ENCODE measurements around the gene ADGRF1.
"Not testable (repeated sequence)": the region's sequence is repeated elsewhere in the genome, so short reads cannot be mapped to it uniquely, and the experiment has no call there.

Gene ADGRF1

DNA sequence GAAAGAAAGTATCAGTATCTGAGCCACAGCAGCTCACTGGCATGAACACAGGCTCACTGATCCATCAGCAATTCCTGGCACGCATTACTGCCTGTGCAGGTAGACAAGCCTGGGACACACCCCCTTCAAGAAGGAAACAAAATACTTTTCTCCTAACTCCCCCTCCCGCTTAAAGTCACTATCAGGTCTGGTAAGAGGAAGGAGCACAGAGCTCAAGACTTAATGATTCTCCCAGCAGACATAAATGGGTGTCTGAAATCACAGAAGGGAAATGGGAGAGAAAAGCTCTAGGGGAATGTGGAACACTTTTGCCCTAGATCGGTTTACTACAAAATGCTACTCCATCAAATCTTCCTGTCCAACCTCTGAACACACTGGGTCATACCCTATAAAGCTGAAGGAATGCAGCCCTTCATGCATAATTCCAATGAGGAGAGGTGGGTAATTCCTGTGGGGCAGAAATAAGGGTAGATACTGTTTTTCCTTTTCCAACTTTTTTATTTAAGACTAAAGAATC lies at the start of gene ADGRF1:
ADGRF1 (minus strand) TSS at position 58 of the 517 bp plus-strand sequence. CDS start 13,271 bp downstream, outside the sequence.
- H3K4me1 ChIP-seq (ENCODE audit: low read length) = peaks cover 2% of the 10 kb centered on the region
- no peaks in the 10 kb centered on the region for H3K9me3 ChIP-seq (ENCODE audit: insufficient read depth, low read length)
- H3K4me2 ChIP-seq (ENCODE audit: low read length) = no peak within 1 kb of the TSS
- TF ChIP-seq EZH2phosphoT487 (IDR thresholded peaks at IDR 0.05; ENCODE audit: low read depth) = no peak
- TF ChIP-seq, protein P1, sequence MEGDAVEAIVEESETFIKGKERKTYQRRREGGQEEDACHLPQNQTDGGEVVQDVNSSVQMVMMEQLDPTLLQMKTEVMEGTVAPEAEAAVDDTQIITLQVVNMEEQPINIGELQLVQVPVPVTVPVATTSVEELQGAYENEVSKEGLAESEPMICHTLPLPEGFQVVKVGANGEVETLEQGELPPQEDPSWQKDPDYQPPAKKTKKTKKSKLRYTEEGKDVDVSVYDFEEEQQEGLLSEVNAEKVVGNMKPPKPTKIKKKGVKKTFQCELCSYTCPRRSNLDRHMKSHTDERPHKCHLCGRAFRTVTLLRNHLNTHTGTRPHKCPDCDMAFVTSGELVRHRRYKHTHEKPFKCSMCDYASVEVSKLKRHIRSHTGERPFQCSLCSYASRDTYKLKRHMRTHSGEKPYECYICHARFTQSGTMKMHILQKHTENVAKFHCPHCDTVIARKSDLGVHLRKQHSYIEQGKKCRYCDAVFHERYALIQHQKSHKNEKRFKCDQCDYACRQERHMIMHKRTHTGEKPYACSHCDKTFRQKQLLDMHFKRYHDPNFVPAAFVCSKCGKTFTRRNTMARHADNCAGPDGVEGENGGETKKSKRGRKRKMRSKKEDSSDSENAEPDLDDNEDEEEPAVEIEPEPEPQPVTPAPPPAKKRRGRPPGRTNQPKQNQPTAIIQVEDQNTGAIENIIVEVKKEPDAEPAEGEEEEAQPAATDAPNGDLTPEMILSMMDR (IDR thresholded peaks at IDR 0.05; ENCODE audit: low read depth, low read length) = no peak
- no peaks in the 10 kb centered on the region for H4K20me1 ChIP-seq (ENCODE audit: insufficient read depth, low read length)
- H3K4me3 ChIP-seq (ENCODE audit: low read length) = no peak within 1 kb of the TSS
- H2AFZ ChIP-seq (ENCODE audit: low read depth, low read length) = no peak within 1 kb of the TSS
- H3K9ac ChIP-seq (ENCODE audit: low read length) = no peak within 1 kb of the TSS
- peaks cover 23% of the 10 kb centered on the region for H3K27me3 ChIP-seq (ENCODE audit: low read depth, low read length)
- no peaks in the 10 kb centered on the region for H3K79me2 ChIP-seq (ENCODE audit: low read length)
- no peaks in the 10 kb centered on the region for H3K36me3 ChIP-seq (replicated peaks; ENCODE audit: low read depth, low read length)
- H3K27ac ChIP-seq (ENCODE audit: low read length) = no peak within 1 kb of the TSS

DNA sequence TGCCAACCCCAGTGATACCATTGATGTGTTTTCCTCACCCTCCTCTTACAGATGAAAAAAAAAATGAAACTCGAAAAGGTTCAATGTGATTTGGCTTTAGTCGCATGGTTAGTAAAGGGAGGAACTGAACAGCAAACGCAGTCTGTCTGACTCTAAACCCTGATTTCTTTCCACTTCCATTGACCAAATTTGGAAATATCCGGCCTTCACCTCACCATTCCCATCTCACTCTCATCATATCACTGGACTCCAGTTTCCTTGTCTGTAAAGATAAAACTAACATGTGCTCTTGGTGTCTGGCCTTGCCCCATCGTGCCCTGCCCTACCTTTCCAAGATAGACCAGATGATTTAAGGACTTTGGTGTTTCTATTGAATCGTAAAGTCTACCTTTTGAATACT lies 48.7 kb upstream of the ADGRF1 start:
- no peaks in the 10 kb centered on the region for H3K79me2 ChIP-seq (ENCODE audit: low read length)

DNA sequence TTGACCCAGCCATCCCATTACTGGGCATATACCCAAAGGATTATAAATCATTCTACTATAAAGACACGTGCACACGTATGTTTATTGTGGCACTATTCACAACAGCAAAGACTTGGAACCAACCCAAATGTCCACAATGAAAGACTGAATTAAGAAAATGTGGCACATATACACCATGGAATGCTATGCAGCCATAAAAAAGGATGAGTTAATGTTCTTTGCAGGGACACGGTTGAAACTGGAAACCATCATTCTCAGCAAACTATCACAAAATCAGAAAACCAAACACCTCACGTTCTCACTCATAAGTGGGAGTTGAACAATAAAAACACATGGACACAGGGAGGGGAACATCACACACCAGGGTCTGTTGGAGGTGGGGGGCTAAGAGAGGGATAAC lies 47.3 kb upstream of the ADGRF1 start:
- not testable (repeated sequence) for H3K4me3 ChIP-seq (ENCODE audit: low read length); H3K4me2 ChIP-seq (ENCODE audit: low read length); H3K4me1 ChIP-seq (ENCODE audit: low read length); H2AFZ ChIP-seq (ENCODE audit: low read depth, low read length); H3K9me3 ChIP-seq (ENCODE audit: insufficient read depth, low read length); H3K27ac ChIP-seq (ENCODE audit: low read length); H3K9ac ChIP-seq (ENCODE audit: low read length); H3K79me2 ChIP-seq (ENCODE audit: low read length); H4K20me1 ChIP-seq (ENCODE audit: insufficient read depth, low read length); H3K36me3 ChIP-seq (replicated peaks; ENCODE audit: low read depth, low read length); H3K27me3 ChIP-seq (ENCODE audit: low read depth, low read length)

More for the DNA sequence above, 48.7 kb upstream of the ADGRF1 start:
- Histone ChIP-seq H4K20me1 (ENCODE audit: insufficient read depth, low read length) (no peaks in the 10 kb centered on the region), H3K4me1 (ENCODE audit: low read length) (no peaks in the 10 kb centered on the region), H3K4me2 (ENCODE audit: low read length) (no peak overlapping the region), H3K36me3 (replicated peaks; ENCODE audit: low read depth, low read length) (no peaks in the 10 kb centered on the region), H3K9ac (ENCODE audit: low read length) (no peak overlapping the region), H3K4me3 (ENCODE audit: low read length) (no peak overlapping the region), H2AFZ (ENCODE audit: low read depth, low read length) (no peak overlapping the region), H3K27ac (ENCODE audit: low read length) (no peak overlapping the region), H3K27me3 (ENCODE audit: low read depth, low read length) (no peaks in the 10 kb centered on the region), H3K9me3 (ENCODE audit: insufficient read depth, low read length) (no peaks in the 10 kb centered on the region)
- TF ChIP-seq, protein P1 (IDR thresholded peaks at IDR 0.05; ENCODE audit: low read depth, low read length) = no peak
- no peak for TF ChIP-seq EZH2phosphoT487 (IDR thresholded peaks at IDR 0.05; ENCODE audit: low read depth)

DNA sequence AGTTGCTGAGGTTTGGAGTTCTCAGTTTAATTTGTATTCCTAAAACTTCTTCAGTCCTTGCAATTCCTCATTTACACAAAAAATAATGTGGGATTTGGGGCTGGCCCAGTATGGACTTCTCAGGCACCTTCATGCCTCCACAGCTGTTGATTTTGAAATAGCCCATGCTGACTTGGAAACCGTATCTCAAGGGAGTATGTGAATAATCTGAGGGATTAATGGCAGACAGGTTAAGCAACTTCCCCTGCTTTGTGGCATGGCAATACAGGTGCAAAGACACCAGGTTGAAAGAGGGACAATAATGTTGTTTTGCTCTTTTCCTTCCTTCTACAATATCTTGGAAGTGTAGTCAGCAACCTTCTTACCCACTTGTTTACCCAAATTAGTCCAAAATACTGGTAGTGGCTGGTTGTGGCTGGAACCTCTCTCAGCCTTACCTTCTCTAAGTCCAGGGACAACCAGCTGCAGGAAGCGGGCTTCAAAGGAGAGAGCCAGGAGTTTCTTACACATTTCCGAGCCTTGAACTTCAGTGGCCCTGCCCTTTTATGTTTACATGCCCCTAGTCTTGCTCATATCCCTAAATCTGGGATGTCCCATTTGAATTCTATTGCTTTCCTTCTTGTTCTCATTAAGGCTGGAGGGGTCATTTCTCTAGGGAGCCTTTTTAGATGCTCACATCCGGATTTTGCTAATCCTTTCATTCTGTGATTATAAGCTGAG lies 44.1 kb upstream of the ADGRF1 start:
- Histone ChIP-seq H3K4me3 (ENCODE audit: low read length) (no peak overlapping the region), H3K27ac (ENCODE audit: low read length) (no peak overlapping the region), H3K36me3 (replicated peaks; ENCODE audit: low read depth, low read length) (no peaks in the 10 kb centered on the region), H3K79me2 (ENCODE audit: low read length) (no peaks in the 10 kb centered on the region), H3K4me2 (ENCODE audit: low read length) (no peak overlapping the region), H3K9me3 (ENCODE audit: insufficient read depth, low read length) (no peaks in the 10 kb centered on the region), H3K27me3 (ENCODE audit: low read depth, low read length) (peaks cover 15% of the 10 kb centered on the region; the same call in 1 of the 2 replicates), H3K9ac (ENCODE audit: low read length) (no peak overlapping the region), H2AFZ (ENCODE audit: low read depth, low read length) (no peak overlapping the region), H4K20me1 (ENCODE audit: insufficient read depth, low read length) (no peaks in the 10 kb centered on the region), H3K4me1 (ENCODE audit: low read length) (no peaks in the 10 kb centered on the region)
- no peak for TF ChIP-seq EZH2phosphoT487 (IDR thresholded peaks at IDR 0.05; ENCODE audit: low read depth)
- TF ChIP-seq, protein P1 (IDR thresholded peaks at IDR 0.05; ENCODE audit: low read depth, low read length) = no peak

Data from OCI-LY3 (cell line).